DOHH2 (cell line): Measurements from ENCODE around the gene HEATR5A.

Experiments
- EZH2phosphoT487 ChIP-seq: fragments of 200-600 bp; sonication (generic); IDR thresholded peaks from 2 replicates; pipeline ENCODE4 v1.6.1; 2017; ENCODE audit warnings: borderline replicate concordance, mild to moderate bottlenecking, antibody characterized with exemption, low read length, moderate library complexity, mixed read lengths
- TF ChIP-seq, protein P1 (sequence below): fragments of 200-600 bp; sonication (generic); IDR thresholded peaks from one replicate; pipeline ENCODE4 v1.5.1; 2014; ENCODE audit warnings: antibody characterized with exemption, mild to moderate bottlenecking, low read depth, low read length; ENCODE audit not compliant: poor library complexity, severe bottlenecking

DNA sequence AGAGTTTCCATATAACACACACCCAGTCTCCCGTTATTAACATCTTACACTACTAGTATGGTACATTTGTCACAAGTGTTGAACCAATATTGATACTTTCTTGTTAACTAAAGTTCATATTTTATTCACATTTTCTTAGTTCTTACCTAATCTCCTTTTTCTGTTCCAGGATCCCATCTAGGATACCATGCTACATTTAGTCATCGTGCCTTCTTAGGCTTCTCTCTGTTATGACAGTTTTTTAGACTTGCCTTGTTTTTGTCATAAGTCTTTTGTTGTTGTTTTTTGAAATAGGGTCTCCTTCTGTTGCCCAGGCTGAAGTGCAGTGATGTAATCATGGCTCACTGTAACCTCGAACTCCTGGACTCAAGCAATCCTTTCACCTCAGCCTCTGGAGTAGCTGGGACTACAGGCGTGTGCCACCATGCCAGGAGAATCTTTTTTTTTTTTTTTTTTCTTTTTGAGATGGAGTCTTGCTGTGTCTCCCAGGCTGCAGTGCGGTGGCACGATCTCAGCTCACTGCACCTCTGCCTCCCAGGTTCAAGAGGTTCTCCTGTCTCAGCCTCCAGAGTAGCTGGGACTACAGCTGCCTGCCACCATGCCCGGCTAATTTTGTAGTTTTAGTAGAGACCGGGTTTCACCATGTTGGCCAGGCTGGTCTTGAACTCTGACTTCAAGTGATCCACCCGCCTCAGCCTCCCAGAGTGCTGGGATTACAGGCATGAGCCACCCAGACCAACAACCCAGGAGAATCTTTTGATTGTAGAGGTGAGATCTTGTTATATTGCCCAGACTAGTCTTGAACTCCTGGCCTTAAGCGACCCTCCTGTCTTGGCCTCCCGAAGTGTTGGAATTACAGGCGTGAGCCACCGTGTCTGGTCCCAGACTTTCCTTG lies 153.7 kb downstream of the HEATR5A start:
- TF ChIP-seq, protein P1, sequence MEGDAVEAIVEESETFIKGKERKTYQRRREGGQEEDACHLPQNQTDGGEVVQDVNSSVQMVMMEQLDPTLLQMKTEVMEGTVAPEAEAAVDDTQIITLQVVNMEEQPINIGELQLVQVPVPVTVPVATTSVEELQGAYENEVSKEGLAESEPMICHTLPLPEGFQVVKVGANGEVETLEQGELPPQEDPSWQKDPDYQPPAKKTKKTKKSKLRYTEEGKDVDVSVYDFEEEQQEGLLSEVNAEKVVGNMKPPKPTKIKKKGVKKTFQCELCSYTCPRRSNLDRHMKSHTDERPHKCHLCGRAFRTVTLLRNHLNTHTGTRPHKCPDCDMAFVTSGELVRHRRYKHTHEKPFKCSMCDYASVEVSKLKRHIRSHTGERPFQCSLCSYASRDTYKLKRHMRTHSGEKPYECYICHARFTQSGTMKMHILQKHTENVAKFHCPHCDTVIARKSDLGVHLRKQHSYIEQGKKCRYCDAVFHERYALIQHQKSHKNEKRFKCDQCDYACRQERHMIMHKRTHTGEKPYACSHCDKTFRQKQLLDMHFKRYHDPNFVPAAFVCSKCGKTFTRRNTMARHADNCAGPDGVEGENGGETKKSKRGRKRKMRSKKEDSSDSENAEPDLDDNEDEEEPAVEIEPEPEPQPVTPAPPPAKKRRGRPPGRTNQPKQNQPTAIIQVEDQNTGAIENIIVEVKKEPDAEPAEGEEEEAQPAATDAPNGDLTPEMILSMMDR, result no peak
- TF ChIP-seq EZH2phosphoT487, result no peak
